ENCODE measurements around the gene TPST2.
"Not testable (repeated sequence)": the region's sequence is repeated elsewhere in the genome, so short reads cannot be mapped to it uniquely, and the experiment has no call there.

Gene TPST2

DNA sequence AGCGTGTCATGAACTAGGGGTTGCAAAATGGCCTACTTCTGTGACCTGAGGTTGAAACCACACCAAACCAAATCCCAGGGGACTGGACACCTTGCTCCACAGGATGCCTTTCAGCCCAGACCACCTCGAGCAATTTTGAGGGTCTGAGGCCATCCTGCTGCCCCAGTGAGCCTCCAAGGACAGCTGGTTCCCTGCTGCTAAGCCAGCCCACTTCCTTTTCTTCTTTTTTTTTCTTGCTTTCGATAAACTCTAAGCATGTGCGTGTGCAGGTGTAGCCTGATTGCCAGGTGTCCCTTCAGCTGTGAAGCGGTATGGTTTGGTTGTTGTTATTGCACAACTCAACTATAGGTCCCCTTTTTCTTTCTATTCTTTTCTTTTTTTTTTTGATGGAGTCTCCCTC, 25.2 kb upstream of the TPST2 start:
- H3K4me3 ChIP-seq: no peak overlapping the region
- no peak overlapping the region for H3K9ac ChIP-seq (ENCODE audit: insufficient read length)
- H3K27ac ChIP-seq: no peak overlapping the region
- no peak for TF ChIP-seq EZH2 (IDR thresholded peaks at IDR 0.05)
- no peak for TF ChIP-seq FOXP2 (optimal IDR thresholded peaks at IDR 0.05; ENCODE audit: control extremely low read depth, extremely low read length, insufficient read depth)
- no peak for TF ChIP-seq POLR2AphosphoS5 (IDR thresholded peaks at IDR 0.05; ENCODE audit: borderline replicate concordance, low read depth, low read length)
- H3K9me3 ChIP-seq (ENCODE audit: low read depth, low read length): no peaks in the 10 kb centered on the region
- no peak for DNase-seq (ENCODE audit: low read depth, low spot score)
- H3K36me3 ChIP-seq (ENCODE audit: insufficient read depth, low read length): no peaks in the 10 kb centered on the region

DNA sequence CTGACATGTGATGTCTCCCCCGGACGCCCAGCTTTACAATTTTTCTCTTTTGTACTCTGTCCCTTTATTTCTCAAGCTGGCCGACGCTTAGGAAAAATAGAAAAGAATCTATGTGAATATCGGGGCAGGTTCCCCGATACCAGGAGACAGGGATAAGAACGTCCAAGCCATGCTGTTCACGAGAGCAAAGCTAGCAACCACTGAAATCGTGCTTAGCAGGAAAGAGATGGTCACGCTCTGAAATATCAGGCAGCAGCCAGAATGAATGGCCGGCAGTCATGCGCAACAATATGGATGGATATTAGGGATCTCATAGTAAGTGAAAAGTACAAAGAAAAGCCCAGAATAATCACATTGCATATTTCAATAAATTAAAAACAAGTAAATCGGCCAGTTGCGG, 24.4 kb upstream of the TPST2 start:
- Histone ChIP-seq H3K27ac (no peak overlapping the region), H3K9me3 (ENCODE audit: low read depth, low read length) (no peaks in the 10 kb centered on the region), H3K36me3 (ENCODE audit: insufficient read depth, low read length) (no peaks in the 10 kb centered on the region), H3K4me3 (no peak overlapping the region), H3K9ac (ENCODE audit: insufficient read length) (no peak overlapping the region)
- TF ChIP-seq FOXP2 (optimal IDR thresholded peaks at IDR 0.05; ENCODE audit: control extremely low read depth, extremely low read length, insufficient read depth): no peak
- TF ChIP-seq EZH2 (IDR thresholded peaks at IDR 0.05): no peak
- TF ChIP-seq POLR2AphosphoS5 (IDR thresholded peaks at IDR 0.05; ENCODE audit: borderline replicate concordance, low read depth, low read length): no peak
- no peak for DNase-seq (ENCODE audit: low read depth, low spot score)

DNA sequence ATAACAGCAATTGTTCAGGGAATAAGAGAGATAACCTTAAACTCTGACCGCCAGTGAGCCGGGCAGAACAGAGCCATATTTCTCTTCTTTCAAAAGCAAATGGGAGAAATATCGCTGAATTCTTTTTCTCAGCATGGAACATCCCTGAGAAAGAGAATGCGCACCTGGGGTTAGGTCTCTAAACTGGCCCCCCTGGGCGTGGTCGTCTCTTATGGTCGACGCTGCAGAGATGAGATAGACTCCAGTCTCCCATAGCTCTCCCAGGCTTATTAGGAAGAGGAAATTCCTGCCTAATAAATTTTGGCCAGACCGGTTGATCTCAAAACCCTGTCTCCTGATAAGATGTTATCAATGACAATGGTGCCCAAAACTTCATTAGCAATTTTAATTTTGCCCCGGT, 23.8 kb upstream of the TPST2 start:
- DNase-seq (ENCODE audit: low read depth, low spot score); H3K27ac ChIP-seq; H3K36me3 ChIP-seq (ENCODE audit: insufficient read depth, low read length); H3K9ac ChIP-seq (ENCODE audit: insufficient read length); H3K9me3 ChIP-seq (ENCODE audit: low read depth, low read length); H3K4me3 ChIP-seq: not testable (repeated sequence)

DNA sequence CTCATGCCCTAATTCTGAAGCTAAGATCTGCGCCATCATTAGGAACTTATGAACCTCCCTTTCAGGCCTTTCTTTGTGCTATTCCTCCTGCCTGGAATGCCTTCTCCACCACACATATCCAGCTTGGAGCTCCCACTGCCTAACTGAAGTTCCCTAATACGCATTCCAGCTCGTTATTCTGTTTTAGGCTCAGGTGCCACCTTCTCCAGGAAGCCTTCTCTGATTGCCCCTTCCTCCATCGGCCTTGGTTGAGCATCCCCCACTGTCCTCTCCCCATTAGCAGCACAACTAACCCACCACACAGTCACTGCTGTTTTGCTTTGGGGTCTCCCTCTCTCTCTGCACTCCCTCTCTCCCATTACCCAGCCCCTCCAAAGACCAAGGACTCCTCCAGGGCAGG, 22.7 kb upstream of the TPST2 start:
- Histone ChIP-seq H3K9me3 (ENCODE audit: low read depth, low read length) (no peaks in the 10 kb centered on the region), H3K4me3 (no peak overlapping the region), H3K27ac (no peak overlapping the region), H3K36me3 (ENCODE audit: insufficient read depth, low read length) (no peaks in the 10 kb centered on the region), H3K9ac (ENCODE audit: insufficient read length) (no peak overlapping the region)
- TF ChIP-seq FOXP2 (optimal IDR thresholded peaks at IDR 0.05; ENCODE audit: control extremely low read depth, extremely low read length, insufficient read depth) (no peak), EZH2 (IDR thresholded peaks at IDR 0.05) (no peak), POLR2AphosphoS5 (IDR thresholded peaks at IDR 0.05; ENCODE audit: borderline replicate concordance, low read depth, low read length) (no peak)
- no peak for DNase-seq (ENCODE audit: low read depth, low spot score)

DNA sequence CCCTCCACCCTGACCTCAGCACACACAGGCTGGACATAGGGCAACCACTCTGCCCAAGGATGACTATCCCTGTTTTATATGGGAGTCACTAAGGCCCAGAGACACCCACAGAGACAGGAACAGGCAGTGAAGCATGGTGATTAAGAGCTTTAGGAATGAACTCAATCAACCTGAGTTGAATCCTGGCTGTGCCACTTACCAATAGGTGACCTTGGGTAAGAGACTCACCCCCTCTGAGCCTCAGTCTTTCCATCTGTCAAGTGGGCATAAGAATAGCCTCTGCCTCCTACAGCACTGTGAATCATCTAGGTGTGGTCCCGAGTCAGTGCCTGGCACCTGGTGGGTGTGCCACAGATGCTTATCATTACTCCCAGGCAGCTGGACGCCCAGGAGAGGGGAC, 21.1 kb upstream of the TPST2 start:
- H3K27ac ChIP-seq: no peak overlapping the region
- TF ChIP-seq POLR2AphosphoS5 (IDR thresholded peaks at IDR 0.05; ENCODE audit: borderline replicate concordance, low read depth, low read length): no peak
- no peak for TF ChIP-seq EZH2 (IDR thresholded peaks at IDR 0.05)
- no peak for TF ChIP-seq FOXP2 (optimal IDR thresholded peaks at IDR 0.05; ENCODE audit: control extremely low read depth, extremely low read length, insufficient read depth)
- H3K36me3 ChIP-seq (ENCODE audit: insufficient read depth, low read length): no peaks in the 10 kb centered on the region
- no peak overlapping the region for H3K4me3 ChIP-seq
- no peaks in the 10 kb centered on the region for H3K9me3 ChIP-seq (ENCODE audit: low read depth, low read length)
- DNase-seq (ENCODE audit: low read depth, low spot score): no peak
- H3K9ac ChIP-seq (ENCODE audit: insufficient read length): no peak overlapping the region

DNA sequence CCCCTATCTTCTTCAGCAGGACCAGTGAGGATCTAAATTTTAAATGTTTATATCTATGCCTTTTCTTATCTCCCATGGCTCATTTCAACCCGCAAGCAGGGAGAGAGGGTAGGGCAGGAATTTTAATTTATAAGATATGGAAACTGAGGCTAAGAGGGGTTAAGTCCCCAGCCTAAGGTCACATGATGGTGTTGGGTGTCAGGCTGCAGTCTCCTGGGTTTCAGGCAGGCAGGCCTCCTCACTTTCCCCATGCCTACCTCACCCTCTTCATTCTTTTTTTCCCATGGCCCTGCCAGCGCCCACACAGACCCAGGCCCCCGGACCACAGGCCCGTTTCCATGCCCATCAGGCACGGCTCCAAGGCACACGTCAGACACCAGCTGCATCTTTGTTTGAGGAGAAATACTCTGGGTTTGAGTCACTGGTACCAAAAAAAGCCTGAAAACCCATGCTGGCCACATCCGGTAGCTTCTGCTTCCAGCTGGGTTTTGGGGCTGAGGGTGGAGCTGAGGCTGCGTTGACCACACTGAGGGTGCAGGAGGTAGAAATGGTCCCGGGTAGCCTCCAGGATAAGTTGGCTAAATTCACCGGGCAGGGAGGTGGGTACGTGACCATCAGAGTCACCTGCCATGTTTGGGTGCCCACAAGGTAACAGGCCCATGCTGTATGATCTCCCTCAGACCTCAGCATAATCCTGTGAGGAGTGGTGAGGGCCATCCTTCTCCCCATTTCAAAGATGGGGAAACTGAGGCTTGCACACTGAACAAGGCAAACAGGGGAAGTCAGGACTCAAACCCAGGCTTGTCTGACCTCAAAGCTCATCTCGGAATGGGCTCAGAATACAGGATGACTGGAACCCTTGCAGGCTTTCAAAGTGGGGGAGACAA, 20.4 kb upstream of the TPST2 start:
- no peak for TF ChIP-seq POLR2AphosphoS5 (IDR thresholded peaks at IDR 0.05; ENCODE audit: borderline replicate concordance, low read depth, low read length)
- TF ChIP-seq EZH2 (IDR thresholded peaks at IDR 0.05): no peak
- no peak for TF ChIP-seq FOXP2 (optimal IDR thresholded peaks at IDR 0.05; ENCODE audit: control extremely low read depth, extremely low read length, insufficient read depth)
- H3K36me3 ChIP-seq (ENCODE audit: insufficient read depth, low read length): no peaks in the 10 kb centered on the region
- no peak overlapping the region for H3K4me3 ChIP-seq
- no peak for DNase-seq (ENCODE audit: low read depth, low spot score)
- no peaks in the 10 kb centered on the region for H3K9me3 ChIP-seq (ENCODE audit: low read depth, low read length)
- no peak overlapping the region for H3K27ac ChIP-seq
- no peak overlapping the region for H3K9ac ChIP-seq (ENCODE audit: insufficient read length)

DNA sequence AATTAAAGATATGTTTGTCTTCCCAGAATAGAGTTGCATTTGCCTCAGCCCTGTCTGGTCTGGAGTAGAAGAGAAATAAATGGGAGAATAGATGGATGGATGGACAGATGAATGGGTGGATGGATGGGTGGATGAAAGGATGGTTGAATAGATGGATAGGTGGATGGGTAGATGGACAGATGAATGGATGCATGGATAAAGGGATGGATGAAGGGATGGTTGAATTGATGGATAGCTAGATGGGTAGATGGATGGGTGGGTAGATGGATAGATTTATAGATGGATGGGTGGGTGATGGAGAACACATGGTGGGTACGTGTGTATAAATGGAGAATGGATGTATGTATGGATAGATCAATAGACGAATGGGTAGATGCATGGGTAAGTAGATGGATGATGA, 19.4 kb upstream of the TPST2 start:
- Histone ChIP-seq H3K27ac (no peak overlapping the region), H3K9me3 (ENCODE audit: low read depth, low read length) (no peaks in the 10 kb centered on the region), H3K9ac (ENCODE audit: insufficient read length) (no peak overlapping the region), H3K4me3 (no peak overlapping the region), H3K36me3 (ENCODE audit: insufficient read depth, low read length) (no peaks in the 10 kb centered on the region)
- TF ChIP-seq FOXP2 (optimal IDR thresholded peaks at IDR 0.05; ENCODE audit: control extremely low read depth, extremely low read length, insufficient read depth): no peak
- TF ChIP-seq EZH2 (IDR thresholded peaks at IDR 0.05): no peak
- TF ChIP-seq POLR2AphosphoS5 (IDR thresholded peaks at IDR 0.05; ENCODE audit: borderline replicate concordance, low read depth, low read length): no peak
- DNase-seq (ENCODE audit: low read depth, low spot score): no peak

DNA sequence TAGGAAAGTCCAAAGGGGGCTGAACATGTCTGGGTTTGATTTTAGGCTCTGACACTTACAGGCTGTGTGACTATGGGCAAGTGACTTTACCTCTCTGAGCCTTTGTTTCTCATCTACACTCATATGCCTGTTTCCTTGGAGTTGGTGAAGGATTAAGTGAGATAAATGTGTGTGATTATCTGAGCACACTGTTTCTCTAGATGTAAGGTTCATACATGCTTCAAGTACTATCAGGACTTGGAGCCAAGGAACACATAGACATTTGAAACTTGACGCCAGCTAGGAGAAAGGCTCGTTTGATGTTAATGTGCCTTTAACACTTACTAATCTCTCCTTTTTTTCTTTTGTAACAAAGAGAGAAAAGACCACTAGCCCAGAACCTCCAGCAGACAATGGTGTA, 18.2 kb upstream of the TPST2 start:
- Histone ChIP-seq H3K9ac (ENCODE audit: insufficient read length) (no peak overlapping the region), H3K27ac (no peak overlapping the region), H3K36me3 (ENCODE audit: insufficient read depth, low read length) (no peaks in the 10 kb centered on the region), H3K9me3 (ENCODE audit: low read depth, low read length) (no peaks in the 10 kb centered on the region), H3K4me3 (no peak overlapping the region)
- no peak for DNase-seq (ENCODE audit: low read depth, low spot score)
- TF ChIP-seq EZH2 (IDR thresholded peaks at IDR 0.05) (no peak), POLR2AphosphoS5 (IDR thresholded peaks at IDR 0.05; ENCODE audit: borderline replicate concordance, low read depth, low read length) (no peak), FOXP2 (optimal IDR thresholded peaks at IDR 0.05; ENCODE audit: control extremely low read depth, extremely low read length, insufficient read depth) (no peak)

DNA sequence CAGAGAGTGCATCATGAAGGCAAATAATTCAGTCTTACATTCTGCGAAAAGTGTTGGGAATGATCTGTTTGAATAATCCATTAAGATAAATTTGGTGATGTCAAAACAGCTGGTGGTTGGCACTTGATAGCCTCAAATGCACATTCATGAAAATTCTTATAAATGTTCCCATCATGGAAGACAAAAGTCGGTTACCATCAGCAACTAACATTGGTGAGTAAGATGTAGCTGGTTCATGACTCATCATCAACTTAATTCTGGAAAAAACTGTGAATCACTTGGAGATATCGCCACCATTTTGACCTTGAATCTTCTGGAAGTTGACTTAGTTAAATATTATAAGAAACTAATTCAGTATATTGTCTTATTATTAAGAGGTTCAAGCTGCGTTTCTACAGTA, 16.7 kb upstream of the TPST2 start:
- Histone ChIP-seq H3K9ac (ENCODE audit: insufficient read length) (no peak overlapping the region), H3K27ac (no peak overlapping the region), H3K36me3 (ENCODE audit: insufficient read depth, low read length) (no peaks in the 10 kb centered on the region), H3K4me3 (no peak overlapping the region), H3K9me3 (ENCODE audit: low read depth, low read length) (no peaks in the 10 kb centered on the region)
- no peak for TF ChIP-seq EZH2 (IDR thresholded peaks at IDR 0.05)
- no peak for TF ChIP-seq POLR2AphosphoS5 (IDR thresholded peaks at IDR 0.05; ENCODE audit: borderline replicate concordance, low read depth, low read length)
- TF ChIP-seq FOXP2 (optimal IDR thresholded peaks at IDR 0.05; ENCODE audit: control extremely low read depth, extremely low read length, insufficient read depth): no peak
- no peak for DNase-seq (ENCODE audit: low read depth, low spot score)
